DMS 273 (cell line): ENCODE measurements around the gene ARHGAP42.
"Not testable (repeated sequence)": the region's sequence is repeated elsewhere in the genome, so short reads cannot be mapped to it uniquely, and the experiment has no call there.

Experiments
- DNase-seq: peaks from one replicate; lab custom pipeline; 2025; ENCODE audit not compliant: unreplicated experiment; lab: John Stamatoyannopoulos, UW

ARHGAP42 gene

GRCh38 chr11:101010899-101011298 is 323.8 kb downstream of the ARHGAP42 start:
- no peak for DNase-seq

DNA sequence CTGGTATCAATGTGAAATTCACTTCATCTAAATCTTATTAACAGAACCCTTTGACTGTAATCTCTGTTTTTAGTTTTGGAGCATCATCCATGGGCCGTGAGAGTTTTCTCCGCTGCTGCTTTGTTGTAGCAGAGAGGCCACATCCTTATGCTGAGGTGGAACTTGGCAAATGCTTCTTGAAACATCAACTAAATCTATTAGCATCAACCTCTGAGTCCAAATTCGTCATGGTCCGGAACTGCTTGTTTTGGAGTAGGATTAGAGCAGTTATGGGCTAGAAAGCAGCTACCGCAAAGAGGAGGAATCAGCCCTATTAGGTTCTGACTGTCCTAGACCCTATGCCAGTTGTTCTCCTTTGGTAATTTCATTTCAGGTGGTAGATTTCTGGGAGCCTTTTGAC is 324.8 kb downstream of the ARHGAP42 start:
- DNase-seq, result no peak

GRCh38 chr11:101013702-101014101 is 326.6 kb downstream of the ARHGAP42 start:
- not testable (repeated sequence) for DNase-seq

- no peak for DNase-seq
Measured at GRCh38 chr11:101014600-101015285, 327.7 kb downstream of the ARHGAP42 start.

- DNase-seq, result no peak
Measured at GRCh38 chr11:101019870-101020269, 332.8 kb downstream of the ARHGAP42 start.

- no peak for DNase-seq
Measured at GRCh38 chr11:101022256-101022655, 335.2 kb downstream of the ARHGAP42 start.

GRCh38 chr11:101028644-101029043 is 341.6 kb downstream of the ARHGAP42 start:
- DNase-seq, result no peak

GRCh38 chr11:101030015-101030414 is 342.9 kb downstream of the ARHGAP42 start:
- no peak for DNase-seq

DNA sequence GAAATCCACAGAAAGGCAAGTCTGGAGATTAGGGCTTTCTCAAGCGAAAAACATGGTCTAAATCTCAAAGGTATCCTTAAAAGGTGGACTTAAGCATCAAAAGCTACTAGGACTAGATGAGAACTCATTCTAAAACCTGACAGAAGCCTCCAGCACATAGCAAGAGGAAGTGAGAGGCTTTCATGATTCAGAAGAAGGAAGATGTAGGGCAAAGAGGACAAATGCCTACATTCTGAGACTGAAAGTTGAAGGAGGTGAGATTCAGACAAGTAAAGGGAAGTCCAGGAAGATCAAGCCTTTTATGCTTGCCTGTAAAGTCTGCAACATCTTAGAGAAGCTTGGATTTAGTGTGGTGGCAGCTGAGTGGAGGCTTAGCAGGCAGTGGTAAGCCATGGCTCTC is 343.6 kb downstream of the ARHGAP42 start:
- no peak for DNase-seq

GRCh38 chr11:101031713-101032112 is 344.6 kb downstream of the ARHGAP42 start:
- DNase-seq, result no peak

DNA sequence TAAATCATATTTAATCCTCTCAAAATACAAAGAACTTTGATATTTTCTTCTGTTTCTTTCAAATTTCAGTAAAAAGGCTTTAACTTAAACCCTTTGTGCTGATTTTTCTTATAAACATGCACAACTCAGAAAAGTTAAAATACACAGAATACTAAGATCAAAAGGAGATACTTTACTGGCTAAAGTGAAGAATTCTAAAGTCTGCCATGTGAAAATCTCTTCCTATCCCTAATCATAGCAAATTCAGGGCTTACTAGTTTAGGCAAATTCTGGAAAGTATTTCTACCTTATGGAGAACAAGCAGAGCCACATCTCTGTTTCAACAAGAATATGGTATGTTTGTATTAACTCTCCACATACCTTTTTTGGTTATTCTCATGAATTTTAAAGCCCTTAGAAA is 345.9 kb downstream of the ARHGAP42 start:
- no peak for DNase-seq

DNA sequence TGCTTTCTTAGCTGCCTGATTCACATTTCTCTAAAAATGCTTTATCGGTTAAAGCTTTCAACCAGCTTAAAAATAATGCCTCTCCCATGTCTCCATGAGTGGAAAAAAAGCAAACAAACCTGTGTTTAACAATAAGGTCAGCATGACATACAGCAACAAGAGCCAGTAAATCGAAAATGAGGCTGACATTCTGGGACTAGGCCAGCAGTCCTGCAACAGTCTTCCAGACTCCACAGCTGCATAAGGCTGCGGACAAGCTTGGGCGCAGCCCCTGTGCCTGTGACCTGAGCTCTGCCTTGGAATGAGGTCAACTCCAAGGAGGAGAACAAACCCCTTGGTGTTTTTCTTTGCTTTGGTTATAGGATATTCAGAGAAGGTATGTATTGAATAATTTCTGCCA is 347.0 kb downstream of the ARHGAP42 start:
- DNase-seq, result peak; percentile 11

DNA sequence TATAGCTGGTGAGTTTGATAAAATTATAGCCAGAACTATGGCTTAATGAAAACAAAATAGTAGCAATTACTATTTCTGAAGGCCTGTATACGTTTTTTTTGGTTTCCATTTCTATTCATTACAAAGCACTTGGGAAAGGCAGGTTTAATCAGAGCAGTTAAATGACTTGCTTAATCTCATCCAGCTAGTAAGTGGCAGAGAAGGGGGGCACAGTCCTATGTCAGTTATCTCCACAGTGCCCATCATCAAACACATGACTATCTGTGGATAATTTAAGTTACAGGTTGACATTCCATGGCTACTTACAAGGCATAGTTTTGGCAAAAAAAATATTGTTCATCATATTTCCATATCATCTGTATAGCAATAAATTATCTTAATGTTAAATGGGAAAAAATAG is 348.8 kb downstream of the ARHGAP42 start:
- no peak for DNase-seq
